Stimulated activated CD8-positive, alpha-beta memory T cell treated with anti-CD3 and anti-CD28 coated beads, Interleukin-7, amount 100 ng/mL, for 48 hours (primary cell): Measurements from ENCODE around the gene FAM13B.
"Not testable (repeated sequence)": the region's sequence is repeated elsewhere in the genome, so short reads cannot be mapped to it uniquely, and the experiment has no call there.

Experiments
- DNase-seq, 2 donors: peaks; one replicate each; pipeline ENCODE4 v3.0.0-alpha.2; 2020; ENCODE audit warnings: low read depth in 1 of 2; ENCODE audit errors: extremely low read depth in 1 of 2

The FAM13B gene

GRCh38 chr5:138035605-138036537 is 3.0 kb upstream of the FAM13B start:
- peak in 1 of 2 donors; percentile 39 for DNase-seq

- DNase-seq: no peak
Observed at GRCh38 chr5:138033907-138034306, 1.0 kb upstream of the FAM13B start.

- no peak for DNase-seq
Observed at GRCh38 chr5:138033386-138033808, 518 bp upstream of the FAM13B start.

- DNase-seq: peak in 1 of 2 donors; percentile 41
Observed at GRCh38 chr5:138032028-138032571, 779 bp downstream of the FAM13B start.

GRCh38 chr5:138029944-138030343 is 2.9 kb downstream of the FAM13B start:
- no peak for DNase-seq

GRCh38 chr5:138029501-138029900 is 3.4 kb downstream of the FAM13B start:
- no peak for DNase-seq

- DNase-seq: no peak
Observed at GRCh38 chr5:138028971-138029365, 3.9 kb downstream of the FAM13B start.

GRCh38 chr5:138028262-138028970 is 4.5 kb downstream of the FAM13B start:
- DNase-seq: not testable (repeated sequence)

GRCh38 chr5:138026793-138027192 is 6.1 kb downstream of the FAM13B start:
- DNase-seq: not testable (repeated sequence)

- no peak for DNase-seq
Observed at GRCh38 chr5:138025285-138025684, 7.6 kb downstream of the FAM13B start.

- DNase-seq: no peak
Observed at GRCh38 chr5:138024117-138024516, 8.8 kb downstream of the FAM13B start.

GRCh38 chr5:138022912-138023311 is 10.0 kb downstream of the FAM13B start:
- DNase-seq: no peak

GRCh38 chr5:138021771-138022170 is 11.1 kb downstream of the FAM13B start:
- no peak for DNase-seq

- DNase-seq: no peak
Observed at GRCh38 chr5:138018849-138019248, 14.0 kb downstream of the FAM13B start.

GRCh38 chr5:138015916-138016315 is 17.0 kb downstream of the FAM13B start:
- DNase-seq: no peak

- DNase-seq: no peak
Observed at GRCh38 chr5:138011991-138012390, 20.9 kb downstream of the FAM13B start.

GRCh38 chr5:138000102-138000723 is 32.7 kb downstream of the FAM13B start:
- no peak for DNase-seq

GRCh38 chr5:137997726-137998213 is 35.1 kb downstream of the FAM13B start:
- peak in 1 of 2 donors; percentile 8 for DNase-seq

GRCh38 chr5:137995749-137996128 is 37.1 kb downstream of the FAM13B start:
- DNase-seq: no peak

- DNase-seq: no peak
Observed at GRCh38 chr5:137995077-137995748, 37.7 kb downstream of the FAM13B start.
